ENCODE data around the gene KIF12. TPM values are rescaled to one million over a fixed set of nuclear protein-coding genes. Genes with fewer than 3 reads are reported as not detected.

The KIF12 gene
- total and polyA plus RNA-seq, 9 donors: 0.54 to 17.8 (median 2.0) TPM; not detected in 1

DNA sequence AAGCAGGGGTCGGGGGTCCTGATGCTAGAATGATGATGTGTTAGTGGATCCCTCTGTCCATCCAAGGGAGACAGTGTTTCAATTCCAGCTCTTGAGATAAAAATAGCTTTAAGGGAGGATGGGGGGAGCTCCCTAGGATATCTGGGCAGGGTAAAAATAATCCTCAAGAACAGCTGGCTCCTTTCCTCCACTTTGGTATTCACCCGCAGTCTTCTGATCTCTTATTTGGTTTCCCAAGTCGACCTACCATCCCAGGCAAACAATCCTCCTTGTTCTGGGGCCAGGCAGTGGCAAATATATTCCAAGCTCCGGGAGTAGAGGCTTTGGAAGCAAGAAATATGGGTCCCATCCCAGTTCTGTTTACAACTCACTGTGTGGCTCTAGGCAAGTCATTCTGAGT lies 41.8 kb upstream of the KIF12 start:
- DNase-seq: no peak
- intact Hi-C loops (cut with DNase I): no loop called here
- no peaks in the 10 kb centered on the region for H3K9me3 ChIP-seq
- no peaks in the 10 kb centered on the region for H3K36me3 ChIP-seq
- WGBS, 3 donors: 18 to 27% (median 20%) methylated on average over 4 of the region's 4 CpGs
- no peak overlapping the region for H3K27ac ChIP-seq
- H3K27me3 ChIP-seq: no peaks in the 10 kb centered on the region
- peaks cover 10% of the 10 kb centered on the region for H3K4me1 ChIP-seq (ENCODE audit: insufficient read depth)
- H3K4me3 ChIP-seq: no peak overlapping the region
- no peak for TF ChIP-seq POLR2A (IDR thresholded peaks at IDR 0.05)

DNA sequence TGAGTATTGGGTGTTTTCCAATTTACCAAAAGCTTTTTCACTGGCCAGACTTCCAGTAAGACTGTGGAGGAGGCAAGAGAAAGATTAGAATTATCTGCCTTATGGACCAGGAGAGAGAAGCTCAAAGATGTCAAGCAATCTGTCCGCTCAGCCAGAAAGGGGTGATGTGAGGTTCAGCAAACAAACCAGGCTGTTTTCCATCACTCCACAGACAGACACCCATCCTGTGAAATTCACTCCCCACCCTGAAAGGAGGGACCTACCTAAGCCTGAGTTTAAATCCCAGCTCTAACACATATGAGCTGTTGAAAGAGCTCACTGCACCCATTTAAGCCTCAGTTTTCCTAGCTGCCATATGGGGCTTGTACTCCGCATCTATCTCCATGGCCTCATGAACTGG lies 41.3 kb upstream of the KIF12 start:
- TF ChIP-seq POLR2A (IDR thresholded peaks at IDR 0.05) (no peak), EP300 (IDR thresholded peaks at IDR 0.05) (no peak)
- TF ChIP-seq, protein P1, sequence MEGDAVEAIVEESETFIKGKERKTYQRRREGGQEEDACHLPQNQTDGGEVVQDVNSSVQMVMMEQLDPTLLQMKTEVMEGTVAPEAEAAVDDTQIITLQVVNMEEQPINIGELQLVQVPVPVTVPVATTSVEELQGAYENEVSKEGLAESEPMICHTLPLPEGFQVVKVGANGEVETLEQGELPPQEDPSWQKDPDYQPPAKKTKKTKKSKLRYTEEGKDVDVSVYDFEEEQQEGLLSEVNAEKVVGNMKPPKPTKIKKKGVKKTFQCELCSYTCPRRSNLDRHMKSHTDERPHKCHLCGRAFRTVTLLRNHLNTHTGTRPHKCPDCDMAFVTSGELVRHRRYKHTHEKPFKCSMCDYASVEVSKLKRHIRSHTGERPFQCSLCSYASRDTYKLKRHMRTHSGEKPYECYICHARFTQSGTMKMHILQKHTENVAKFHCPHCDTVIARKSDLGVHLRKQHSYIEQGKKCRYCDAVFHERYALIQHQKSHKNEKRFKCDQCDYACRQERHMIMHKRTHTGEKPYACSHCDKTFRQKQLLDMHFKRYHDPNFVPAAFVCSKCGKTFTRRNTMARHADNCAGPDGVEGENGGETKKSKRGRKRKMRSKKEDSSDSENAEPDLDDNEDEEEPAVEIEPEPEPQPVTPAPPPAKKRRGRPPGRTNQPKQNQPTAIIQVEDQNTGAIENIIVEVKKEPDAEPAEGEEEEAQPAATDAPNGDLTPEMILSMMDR (IDR thresholded peaks at IDR 0.05): no peak
- Histone ChIP-seq H3K27me3 (no peaks in the 10 kb centered on the region), H3K27ac (no peak overlapping the region), H3K36me3 (no peaks in the 10 kb centered on the region), H3K4me1 (ENCODE audit: insufficient read depth) (peaks cover 10% of the 10 kb centered on the region), H3K9me3 (no peaks in the 10 kb centered on the region), H3K4me3 (no peak overlapping the region)
- DNase-seq: no peak
- WGBS, 3 donors: 69 to 78% (median 78%) methylated on average over 2 of the region's 2 CpGs
- intact Hi-C loops (cut with DNase I): no loop called here

DNA sequence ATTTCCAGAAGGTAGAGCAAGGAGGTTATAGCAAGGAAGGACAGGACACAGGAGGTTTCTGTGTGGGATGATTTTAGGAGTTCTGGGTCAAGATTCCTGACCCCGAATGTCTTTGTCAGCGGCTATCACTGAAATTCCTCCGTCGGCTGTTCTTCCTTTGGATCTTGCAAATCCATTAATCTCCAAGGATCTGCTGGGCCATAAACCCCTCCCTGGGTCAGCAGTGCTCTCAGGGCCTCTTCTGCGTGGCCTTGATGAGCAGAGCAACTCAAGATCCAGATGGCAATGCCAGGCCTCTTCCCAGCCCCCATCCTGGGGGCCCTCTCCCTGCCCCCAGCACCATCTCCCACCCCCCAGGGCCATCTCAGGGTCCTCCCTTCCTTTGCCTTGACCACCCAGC lies 40.0 kb upstream of the KIF12 start:
- intact Hi-C loops (cut with DNase I): no loop called here
- no peak for DNase-seq
- H3K4me3 ChIP-seq: no peak overlapping the region
- no peaks in the 10 kb centered on the region for H3K9me3 ChIP-seq
- H3K27ac ChIP-seq: no peak overlapping the region
- H3K27me3 ChIP-seq: no peaks in the 10 kb centered on the region
- H3K36me3 ChIP-seq: no peaks in the 10 kb centered on the region
- 79 to 91% (median 85%) methylated on average over 5 of the region's 5 CpGs for WGBS, 3 donors
- no peak for TF ChIP-seq POLR2A (IDR thresholded peaks at IDR 0.05)
- TF ChIP-seq, protein P1 (IDR thresholded peaks at IDR 0.05): no peak
- H3K4me1 ChIP-seq (ENCODE audit: insufficient read depth): peaks cover 10% of the 10 kb centered on the region

DNA sequence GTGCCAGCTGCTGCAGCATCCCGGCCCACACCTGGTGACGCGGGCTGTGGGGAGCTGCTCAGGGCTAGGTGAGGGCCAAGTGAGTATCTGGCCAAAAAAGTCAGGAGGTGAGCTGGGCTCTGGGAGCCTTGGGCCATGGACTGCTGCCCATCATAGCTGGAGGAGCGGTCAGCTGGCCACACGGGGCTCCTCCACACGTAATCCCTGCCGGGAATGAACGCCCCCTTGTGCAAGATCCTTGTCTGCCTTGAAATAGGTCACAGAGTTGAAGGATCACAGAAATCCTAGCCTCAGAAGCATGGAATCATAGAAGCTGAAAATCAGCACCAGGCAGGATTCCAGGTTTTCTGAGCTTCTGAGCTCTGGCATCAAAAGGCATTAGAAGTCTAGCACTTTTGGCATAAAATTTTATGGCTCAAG lies 39.5 kb upstream of the KIF12 start:
- Histone ChIP-seq H3K27me3 (no peaks in the 10 kb centered on the region), H3K9me3 (no peaks in the 10 kb centered on the region), H3K27ac (no peak overlapping the region), H3K4me3 (no peak overlapping the region), H3K4me1 (ENCODE audit: insufficient read depth) (peaks cover 10% of the 10 kb centered on the region), H3K36me3 (no peaks in the 10 kb centered on the region)
- peak in 1 of 5 donors; percentile 41 for DNase-seq
- TF ChIP-seq EP300 (IDR thresholded peaks at IDR 0.05): peak; percentile 35
- TF ChIP-seq, protein P1 (IDR thresholded peaks at IDR 0.05): no peak
- WGBS, 3 donors: 72 to 93% (median 80%) methylated on average over 8 of the region's 8 CpGs
- intact Hi-C loops (cut with DNase I): no loop called here

DNA sequence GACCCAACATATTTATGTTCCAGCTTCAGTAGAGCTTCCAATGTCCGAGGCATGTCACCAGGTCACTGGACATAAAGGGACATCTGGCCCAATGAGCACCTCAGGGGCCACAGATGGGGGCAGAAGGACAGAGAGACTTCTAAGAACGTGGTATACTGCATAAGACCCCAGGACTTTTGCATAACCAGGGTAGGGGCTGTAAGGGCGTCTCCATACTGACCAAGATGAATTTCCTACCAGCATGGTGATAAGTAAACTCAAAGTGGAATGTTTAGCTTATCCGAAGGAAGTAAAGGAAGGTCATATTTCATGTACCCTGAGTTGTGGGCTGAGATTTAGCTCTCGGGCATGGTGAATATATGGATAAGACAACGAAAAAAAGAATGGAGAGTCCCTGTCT lies 38.7 kb upstream of the KIF12 start:
- H3K4me1 ChIP-seq (ENCODE audit: insufficient read depth): peaks cover 10% of the 10 kb centered on the region
- DNase-seq: no peak
- H3K27ac ChIP-seq: no peak overlapping the region
- H3K27me3 ChIP-seq: no peaks in the 10 kb centered on the region
- no peak overlapping the region for H3K4me3 ChIP-seq
- no peaks in the 10 kb centered on the region for H3K9me3 ChIP-seq
- no peaks in the 10 kb centered on the region for H3K36me3 ChIP-seq
- TF ChIP-seq, protein P1 (IDR thresholded peaks at IDR 0.05): no peak
- TF ChIP-seq POLR2A (IDR thresholded peaks at IDR 0.05) (no peak), EP300 (IDR thresholded peaks at IDR 0.05) (no peak)
- WGBS, 3 donors: 91 to 92% (median 92%) methylated on average over 6 of the region's 6 CpGs
- intact Hi-C loops (cut with DNase I): no loop called here

All from ovary (tissue), 9 donors.